NAMALWA (cell line): ENCODE measurements around the gene ATP11A.

Experiments
- DNase-seq: peaks from one replicate; pipeline ENCODE4 v3.0.0-alpha.2; 2015; ENCODE audit warnings: low spot score

Gene ATP11A

GRCh38 chr13:112725346-112726015, 35.6 kb downstream of the ATP11A start:
- no peak for DNase-seq

- DNase-seq = no peak
Observed at GRCh38 chr13:112726016-112726767, 36.4 kb downstream of the ATP11A start.

- no peak for DNase-seq
Observed at GRCh38 chr13:112727581-112727980, 37.7 kb downstream of the ATP11A start.

- no peak for DNase-seq
Observed at GRCh38 chr13:112728375-112729126, 38.7 kb downstream of the ATP11A start.

GRCh38 chr13:112729408-112729807, 39.6 kb downstream of the ATP11A start:
- DNase-seq = no peak

- DNase-seq = no peak
Observed at GRCh38 chr13:112730157-112730671, 40.4 kb downstream of the ATP11A start.

GRCh38 chr13:112731667-112732616, 42.1 kb downstream of the ATP11A start:
- DNase-seq = no peak

- no peak for DNase-seq
Observed at GRCh38 chr13:112732679-112733078, 42.8 kb downstream of the ATP11A start.

- no peak for DNase-seq
Observed at GRCh38 chr13:112733112-112733511, 43.3 kb downstream of the ATP11A start.

GRCh38 chr13:112733661-112734379, 44.0 kb downstream of the ATP11A start:
- DNase-seq = no peak

- DNase-seq = no peak
Observed at GRCh38 chr13:112734696-112735547, 45.1 kb downstream of the ATP11A start.

GRCh38 chr13:112735791-112736190, 46.0 kb downstream of the ATP11A start:
- no peak for DNase-seq

GRCh38 chr13:112737294-112737693, 47.5 kb downstream of the ATP11A start:
- no peak for DNase-seq

- DNase-seq = no peak
Observed at GRCh38 chr13:112738606-112739005, 48.8 kb downstream of the ATP11A start.

GRCh38 chr13:112740502-112741131, 50.8 kb downstream of the ATP11A start:
- no peak for DNase-seq

GRCh38 chr13:112741185-112741755, 51.4 kb downstream of the ATP11A start:
- DNase-seq = no peak

- DNase-seq = no peak
Observed at GRCh38 chr13:112741835-112742570, 52.2 kb downstream of the ATP11A start.

GRCh38 chr13:112742583-112742982, 52.7 kb downstream of the ATP11A start:
- no peak for DNase-seq
